ENCODE data around the gene APOBEC3C. TPM values are rescaled to one million over a fixed set of nuclear protein-coding genes. Genes with fewer than 3 reads are reported as not detected.

APOBEC3C gene
- 11.7 and 12.4 TPM in 2 replicates for polyA plus RNA-seq (2012; rRNA removed)
- 11.4 and 13.0 TPM in 2 replicates for polyA plus RNA-seq (2012; cell fraction: cytosol; rRNA removed)
- 12.0 and 14.2 TPM in 2 replicates for polyA plus RNA-seq (2012; cell fraction: nucleus; rRNA removed)

DNA sequence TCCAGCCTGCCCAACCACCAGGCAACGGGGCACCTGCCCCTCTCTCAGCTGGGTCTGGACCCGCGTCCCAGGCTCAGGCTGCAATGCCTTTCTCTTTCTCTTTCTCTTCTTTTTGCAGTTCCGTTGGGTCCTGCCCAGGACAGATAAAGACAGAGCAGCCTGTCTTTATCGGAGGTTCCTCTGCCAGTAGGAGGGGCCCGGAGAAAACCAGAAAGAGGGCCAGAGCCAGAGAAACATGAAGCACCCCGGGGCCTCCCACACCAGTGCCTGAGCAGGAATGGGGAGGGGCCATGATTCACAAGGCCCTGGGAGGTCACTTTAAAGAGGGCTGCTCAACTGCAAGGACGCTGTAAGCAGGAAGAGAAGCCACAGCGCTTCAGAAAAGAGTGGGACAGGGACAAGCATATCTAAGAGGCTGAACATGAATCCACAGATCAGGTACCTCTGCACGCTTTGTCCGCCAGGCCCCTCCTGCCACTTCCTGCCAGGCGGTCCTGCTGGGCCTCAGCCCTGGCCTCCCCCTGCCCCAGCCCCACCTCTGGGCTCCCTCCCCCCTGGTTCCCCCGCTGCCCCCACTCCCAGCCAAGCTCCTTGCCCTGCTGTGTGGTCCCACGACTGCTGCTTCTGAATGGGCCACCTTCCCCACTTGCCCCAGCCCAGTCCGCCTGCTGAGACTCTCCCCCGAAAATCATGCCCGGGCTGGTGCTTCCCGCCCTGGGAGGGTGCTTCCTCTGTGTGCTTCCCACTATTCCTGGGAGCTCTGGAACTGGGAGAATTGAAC is at the start of gene APOBEC3C:
Gene APOBEC3C, plus strand, starts transcription at position 316 of the 781 bp plus-strand sequence. Its CDS starts 106 bp downstream, at position 422.
- ChIA-PET CTCF (interaction anchor here (1.4 kb wide), 1 partner anchor 14 kb away, joined by 3 read pairs; no protein-coding TSS in a partner anchor), POLR2A (no interaction called here)
- WGBS (ENCODE audit: low lambda C conversion rate), result 23% methylated on average over 6 of the region's 18 CpGs
- Histone ChIP-seq H2AFZ (ENCODE audit: low read depth) (peak within 1 kb of the TSS; percentile 51; the same call in 1 of the 2 replicates), H3K36me3 (replicated peaks in 1 of 2; ENCODE audit: control insufficient read depth in 1 of 2, insufficient read depth in 2 of 2, low read length in 1 of 2) (no peaks in the 10 kb centered on the region), H4K20me1 (ENCODE audit: insufficient read depth) (no peaks in the 10 kb centered on the region), H3K9ac (peak within 1 kb of the TSS; percentile 69), H3K79me2 (ENCODE audit: insufficient read depth) (peaks cover 14% of the 10 kb centered on the region; the same call in 1 of the 2 replicates), H3F3A (replicated peaks; ENCODE audit: insufficient read depth) (no peaks in the 10 kb centered on the region), H3K4me1 (ENCODE audit: control insufficient read depth in 1 of 2, insufficient read depth in 2 of 2, low read depth in 1 of 2, low read length in 1 of 2) (peaks cover 0 to 4% of the 10 kb centered on the region in 2 experiments; a peak in 1 of 4 replicates), H3K9me2 (no peaks in the 10 kb centered on the region), H3K9me3 (no peaks in the 10 kb centered on the region), H3K4me2 (peak within 1 kb of the TSS; percentile 78), H3K27ac (ENCODE audit: low read depth in 2 of 2, low read length in 1 of 2) (peak within 1 kb of the TSS; percentile 48 to 87), H3K4me3 (ENCODE audit: low read depth in 2 of 2, low read length in 1 of 2) (peak within 1 kb of the TSS; percentile 47 to 61), H3K27me3 (ENCODE audit: insufficient read depth) (no peaks in the 10 kb centered on the region)
- DNase-seq, result peak; percentile 74
- TF ChIP-seq, protein P1, sequence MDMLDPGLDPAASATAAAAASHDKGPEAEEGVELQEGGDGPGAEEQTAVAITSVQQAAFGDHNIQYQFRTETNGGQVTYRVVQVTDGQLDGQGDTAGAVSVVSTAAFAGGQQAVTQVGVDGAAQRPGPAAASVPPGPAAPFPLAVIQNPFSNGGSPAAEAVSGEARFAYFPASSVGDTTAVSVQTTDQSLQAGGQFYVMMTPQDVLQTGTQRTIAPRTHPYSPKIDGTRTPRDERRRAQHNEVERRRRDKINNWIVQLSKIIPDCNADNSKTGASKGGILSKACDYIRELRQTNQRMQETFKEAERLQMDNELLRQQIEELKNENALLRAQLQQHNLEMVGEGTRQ (IDR thresholded peaks at IDR 0.05; ENCODE audit: borderline replicate concordance, low read depth, low read length), result no peak
- TF ChIP-seq, protein P2, sequence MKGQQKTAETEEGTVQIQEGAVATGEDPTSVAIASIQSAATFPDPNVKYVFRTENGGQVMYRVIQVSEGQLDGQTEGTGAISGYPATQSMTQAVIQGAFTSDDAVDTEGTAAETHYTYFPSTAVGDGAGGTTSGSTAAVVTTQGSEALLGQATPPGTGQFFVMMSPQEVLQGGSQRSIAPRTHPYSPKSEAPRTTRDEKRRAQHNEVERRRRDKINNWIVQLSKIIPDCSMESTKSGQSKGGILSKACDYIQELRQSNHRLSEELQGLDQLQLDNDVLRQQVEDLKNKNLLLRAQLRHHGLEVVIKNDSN (IDR thresholded peaks at IDR 0.05; ENCODE audit: borderline replicate concordance, low read depth), result no peak
- TF ChIP-seq, protein P3, sequence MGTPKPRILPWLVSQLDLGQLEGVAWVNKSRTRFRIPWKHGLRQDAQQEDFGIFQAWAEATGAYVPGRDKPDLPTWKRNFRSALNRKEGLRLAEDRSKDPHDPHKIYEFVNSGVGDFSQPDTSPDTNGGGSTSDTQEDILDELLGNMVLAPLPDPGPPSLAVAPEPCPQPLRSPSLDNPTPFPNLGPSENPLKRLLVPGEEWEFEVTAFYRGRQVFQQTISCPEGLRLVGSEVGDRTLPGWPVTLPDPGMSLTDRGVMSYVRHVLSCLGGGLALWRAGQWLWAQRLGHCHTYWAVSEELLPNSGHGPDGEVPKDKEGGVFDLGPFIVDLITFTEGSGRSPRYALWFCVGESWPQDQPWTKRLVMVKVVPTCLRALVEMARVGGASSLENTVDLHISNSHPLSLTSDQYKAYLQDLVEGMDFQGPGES (IDR thresholded peaks at IDR 0.05; ENCODE audit: low read depth, low read length), result no peak
- TF ChIP-seq, protein P4, sequence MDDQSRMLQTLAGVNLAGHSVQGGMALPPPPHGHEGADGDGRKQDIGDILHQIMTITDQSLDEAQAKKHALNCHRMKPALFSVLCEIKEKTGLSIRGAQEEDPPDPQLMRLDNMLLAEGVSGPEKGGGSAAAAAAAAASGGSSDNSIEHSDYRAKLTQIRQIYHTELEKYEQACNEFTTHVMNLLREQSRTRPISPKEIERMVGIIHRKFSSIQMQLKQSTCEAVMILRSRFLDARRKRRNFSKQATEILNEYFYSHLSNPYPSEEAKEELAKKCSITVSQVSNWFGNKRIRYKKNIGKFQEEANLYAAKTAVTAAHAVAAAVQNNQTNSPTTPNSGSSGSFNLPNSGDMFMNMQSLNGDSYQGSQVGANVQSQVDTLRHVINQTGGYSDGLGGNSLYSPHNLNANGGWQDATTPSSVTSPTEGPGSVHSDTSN (IDR thresholded peaks at IDR 0.05), result no peak
- no peak for TF ChIP-seq YY1 (IDR thresholded peaks at IDR 0.05; ENCODE audit: low read depth)
- TF ChIP-seq RCOR1 (IDR thresholded peaks at IDR 0.05; ENCODE audit: low read length), result no peak
- no peak for TF ChIP-seq GABPA (IDR thresholded peaks at IDR 0.05; ENCODE audit: low read depth)
- no peak for TF ChIP-seq GATA2 (CRISPR knock-in tag; IDR thresholded peaks at IDR 0.05)
- TF ChIP-seq CHD2 (IDR thresholded peaks at IDR 0.05; ENCODE audit: low read length, partially characterized antibody), result no peak
- TF ChIP-seq RXRA (IDR thresholded peaks at IDR 0.05; ENCODE audit: borderline replicate concordance, low read depth), result no peak
- TF ChIP-seq, protein P5, sequence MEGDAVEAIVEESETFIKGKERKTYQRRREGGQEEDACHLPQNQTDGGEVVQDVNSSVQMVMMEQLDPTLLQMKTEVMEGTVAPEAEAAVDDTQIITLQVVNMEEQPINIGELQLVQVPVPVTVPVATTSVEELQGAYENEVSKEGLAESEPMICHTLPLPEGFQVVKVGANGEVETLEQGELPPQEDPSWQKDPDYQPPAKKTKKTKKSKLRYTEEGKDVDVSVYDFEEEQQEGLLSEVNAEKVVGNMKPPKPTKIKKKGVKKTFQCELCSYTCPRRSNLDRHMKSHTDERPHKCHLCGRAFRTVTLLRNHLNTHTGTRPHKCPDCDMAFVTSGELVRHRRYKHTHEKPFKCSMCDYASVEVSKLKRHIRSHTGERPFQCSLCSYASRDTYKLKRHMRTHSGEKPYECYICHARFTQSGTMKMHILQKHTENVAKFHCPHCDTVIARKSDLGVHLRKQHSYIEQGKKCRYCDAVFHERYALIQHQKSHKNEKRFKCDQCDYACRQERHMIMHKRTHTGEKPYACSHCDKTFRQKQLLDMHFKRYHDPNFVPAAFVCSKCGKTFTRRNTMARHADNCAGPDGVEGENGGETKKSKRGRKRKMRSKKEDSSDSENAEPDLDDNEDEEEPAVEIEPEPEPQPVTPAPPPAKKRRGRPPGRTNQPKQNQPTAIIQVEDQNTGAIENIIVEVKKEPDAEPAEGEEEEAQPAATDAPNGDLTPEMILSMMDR (IDR thresholded peaks at IDR 0.05), result no peak
- TF ChIP-seq RAD21 (IDR thresholded peaks at IDR 0.05; ENCODE audit: low read length), result 0 out of 2 replicates have a peak, but pooled peaks have one; percentile 11
- peak; percentile 72 for TF ChIP-seq POLR2AphosphoS5 (IDR thresholded peaks at IDR 0.05; ENCODE audit: low read depth, low read length)
- no peak for TF ChIP-seq ELF1 (IDR thresholded peaks at IDR 0.05)
- TF ChIP-seq, protein P6, sequence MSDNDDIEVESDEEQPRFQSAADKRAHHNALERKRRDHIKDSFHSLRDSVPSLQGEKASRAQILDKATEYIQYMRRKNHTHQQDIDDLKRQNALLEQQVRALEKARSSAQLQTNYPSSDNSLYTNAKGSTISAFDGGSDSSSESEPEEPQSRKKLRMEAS (IDR thresholded peaks at IDR 0.05; ENCODE audit: low read depth), result no peak
- TF ChIP-seq, protein P7, sequence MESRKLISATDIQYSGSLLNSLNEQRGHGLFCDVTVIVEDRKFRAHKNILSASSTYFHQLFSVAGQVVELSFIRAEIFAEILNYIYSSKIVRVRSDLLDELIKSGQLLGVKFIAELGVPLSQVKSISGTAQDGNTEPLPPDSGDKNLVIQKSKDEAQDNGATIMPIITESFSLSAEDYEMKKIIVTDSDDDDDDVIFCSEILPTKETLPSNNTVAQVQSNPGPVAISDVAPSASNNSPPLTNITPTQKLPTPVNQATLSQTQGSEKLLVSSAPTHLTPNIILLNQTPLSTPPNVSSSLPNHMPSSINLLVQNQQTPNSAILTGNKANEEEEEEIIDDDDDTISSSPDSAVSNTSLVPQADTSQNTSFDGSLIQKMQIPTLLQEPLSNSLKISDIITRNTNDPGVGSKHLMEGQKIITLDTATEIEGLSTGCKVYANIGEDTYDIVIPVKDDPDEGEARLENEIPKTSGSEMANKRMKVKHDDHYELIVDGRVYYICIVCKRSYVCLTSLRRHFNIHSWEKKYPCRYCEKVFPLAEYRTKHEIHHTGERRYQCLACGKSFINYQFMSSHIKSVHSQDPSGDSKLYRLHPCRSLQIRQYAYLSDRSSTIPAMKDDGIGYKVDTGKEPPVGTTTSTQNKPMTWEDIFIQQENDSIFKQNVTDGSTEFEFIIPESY (IDR thresholded peaks at IDR 0.05; ENCODE audit: borderline replicate concordance, low read depth), result no peak
- no peak for TF ChIP-seq MXI1 (IDR thresholded peaks at IDR 0.05; ENCODE audit: low read depth, low read length)
- no peak for TF ChIP-seq FOXM1 (IDR thresholded peaks at IDR 0.05; ENCODE audit: low read depth)
- TF ChIP-seq MEF2A (IDR thresholded peaks at IDR 0.05; ENCODE audit: borderline replicate concordance, low read depth), result no peak
- TF ChIP-seq SMC3 (IDR thresholded peaks at IDR 0.05; ENCODE audit: low read depth, low read length), result no peak
- TF ChIP-seq FOSL2 (IDR thresholded peaks at IDR 0.05; ENCODE audit: borderline replicate concordance, low read depth), result no peak; the same call in 1 of the 2 replicates
- peak; percentile 54 for TF ChIP-seq TAF1 (IDR thresholded peaks at IDR 0.05; ENCODE audit: borderline replicate concordance, low read depth, low read length)
- no peak for TF ChIP-seq TCF12 (IDR thresholded peaks at IDR 0.05)
